ENCODE measurements around the gene TRIM34. TPM values are rescaled to one million over a fixed set of nuclear protein-coding genes. Genes with fewer than 3 reads are reported as not detected.

The TRIM34 gene
- total RNA-seq, 4 donors from 2014 or later = 3.7 to 9.6 (median 6.6) TPM

- DNase-seq (ENCODE audit: low spot score) = no peak
These were observed 67.2 kb downstream of the TRIM34 start for GRCh38 chr11:5691964-5692361.

More at GRCh38 chr11:5691964-5692361, 67.2 kb downstream of the TRIM34 start:
- no peak for TF ChIP-seq CTCF (IDR thresholded peaks at IDR 0.05)
- ATAC-seq (ENCODE audit: low FRiP score) = no peak

Other genes with a start within 250 kb of the TRIM34 start
- gene OR51M1, start 241.2 kb upstream of the TRIM34 start, total RNA-seq = not detected
- not detected for gene OR51Q1, start 202.9 kb upstream of the TRIM34 start, total RNA-seq
- under 1 TPM in 1 of 4 donors, not detected in 3; 0.96 TPM for gene OR51I1, start 183.5 kb upstream of the TRIM34 start, total RNA-seq
- gene OR51I2, start 175.7 kb upstream of the TRIM34 start, total RNA-seq = not detected
- gene OR52D1, start 136.3 kb upstream of the TRIM34 start, total RNA-seq = not detected
- 1 to 10 TPM in 2 of 4 donors, under 1 TPM in 2; 0.82 to 1.3 (median 0.98) TPM for gene UBQLN3, start 115.0 kb upstream of the TRIM34 start, total RNA-seq
- 1 to 10 TPM in 2 of 4 donors, under 1 TPM in 2; 0.19 to 1.7 (median 0.81) TPM for gene UBQLNL, start 108.3 kb upstream of the TRIM34 start, total RNA-seq
- 1 to 10 TPM in 1 of 4 donors, under 1 TPM in 1, not detected in 2; 0.48 to 1.8 TPM for gene OR52H1, start 76.5 kb upstream of the TRIM34 start, total RNA-seq
- gene OR52B6, start 44.1 kb upstream of the TRIM34 start, total RNA-seq = not detected
- gene TRIM6, start 28.4 kb upstream of the TRIM34 start, total RNA-seq = 1 to 10 TPM; 1.9 to 3.3 (median 2.8) TPM
- 10 to 100 TPM; 18.0 to 24.4 (median 21.1) TPM for gene TRIM5, start 60.1 kb downstream of the TRIM34 start, total RNA-seq
- gene TRIM22, start 64.8 kb downstream of the TRIM34 start, total RNA-seq = 100 to 1,000 TPM in 1 of 4 donors, 10 to 100 TPM in 3; 22.3 to 163 (median 55.7) TPM
- under 1 TPM in 1 of 4 donors, not detected in 3; 0.47 TPM for gene OR56B1, start 111.4 kb downstream of the TRIM34 start, total RNA-seq
- gene OR52N4, start 129.2 kb downstream of the TRIM34 start, total RNA-seq = under 1 TPM in 1 of 4 donors, not detected in 3; 0.72 TPM
- gene OR52N5, start 158.4 kb downstream of the TRIM34 start, total RNA-seq = 10 to 100 TPM in 1 of 4 donors, not detected in 3; 11.9 TPM
- gene OR52N1, start 166.3 kb downstream of the TRIM34 start, total RNA-seq = 10 to 100 TPM in 1 of 4 donors, 1 to 10 TPM in 1, under 1 TPM in 1, not detected in 1; 0.46 to 13.9 (median 2.4) TPM
- not detected for gene OR52N2, start 183.9 kb downstream of the TRIM34 start, total RNA-seq
- gene OR52E6, start 216.9 kb downstream of the TRIM34 start, total RNA-seq = not detected
- not detected for gene OR52E8, start 232.7 kb downstream of the TRIM34 start, total RNA-seq